CD14-positive monocyte (primary cell): ENCODE results near the gene INTS14. TPM values are rescaled to one million over a fixed set of nuclear protein-coding genes. Genes with fewer than 3 reads are reported as not detected.

ENCODE experiments used
- DNase-seq, 3 donors: peaks; one replicate each; pipeline ENCODE4 v3.0.0-alpha.2; 2011 to 2022
- H2AFZ ChIP-seq: 2 replicates; pipeline ENCODE4 v1.6.0; 2012; ENCODE audit warnings: mild to moderate bottlenecking, low read depth, low read length, inconsistent platforms; ENCODE audit not compliant: insufficient read depth, poor library complexity, severe bottlenecking
- H3K27ac ChIP-seq, 2 donors: 1 replicate in 1 of 2; 2 replicates in 1 of 2; pipeline ENCODE4 v1.5.1; 2012 to 2013; ENCODE audit warnings: low read length in 2 of 2, control low read depth in 1 of 2, inconsistent platforms in 1 of 2, low read depth in 1 of 2, mild to moderate bottlenecking in 1 of 2
- H3K27me3 ChIP-seq, 2 donors: one replicate each; pipeline versions ENCODE4 v1.6.0 to v1.6.1; 2011 to 2013; ENCODE audit warnings: low read length in 2 of 2; ENCODE audit not compliant: control insufficient read depth in 2 of 2, insufficient read depth in 2 of 2
- H3K36me3 ChIP-seq, 2 donors: replicated peaks in 1 of 2; 1 replicate in 1 of 2; 2 replicates in 1 of 2; pipeline versions ENCODE4 v1.5.1 to v1.6.1; 2012 to 2013; ENCODE audit warnings: low read length in 2 of 2, control low read depth in 1 of 2, inconsistent platforms in 1 of 2, mild to moderate bottlenecking in 1 of 2; ENCODE audit not compliant: insufficient read depth in 2 of 2, control insufficient read depth in 1 of 2
- H3K4me1 ChIP-seq, 2 donors: 1 replicate in 1 of 2; 2 replicates in 1 of 2; pipeline versions ENCODE4 v1.5.1 to v1.6.1; 2012 to 2013; ENCODE audit warnings: low read length in 2 of 2, control low read depth in 1 of 2, inconsistent platforms in 1 of 2, mild to moderate bottlenecking in 1 of 2, moderate library complexity in 1 of 2; ENCODE audit not compliant: insufficient read depth in 2 of 2, control insufficient read depth in 1 of 2
- H3K4me2 ChIP-seq: replicated peaks from 2 replicates; pipeline ENCODE3; 2012; ENCODE audit warnings: low read length, moderate library complexity, mild to moderate bottlenecking; ENCODE audit not compliant: poor library complexity, severe bottlenecking; ENCODE audit errors: extremely low read depth
- H3K4me3 ChIP-seq, 3 experiments: fragments of 200-600 bp in 1 of 3; sonication (generic) in 1 of 3; replicated peaks in 1 of 3; 1 replicate in 2 of 3; 2 replicates in 1 of 3; pipeline ENCODE4 v1.5.1; 2011 to 2013; ENCODE audit warnings: low read length in 3 of 3, mild to moderate bottlenecking in 3 of 3, control low read depth in 2 of 3, low read depth in 2 of 3, inconsistent platforms in 1 of 3, moderate library complexity in 1 of 3
- H3K79me2 ChIP-seq: 2 replicates; pipeline ENCODE4 v1.6.0; 2012; ENCODE audit warnings: mild to moderate bottlenecking, control low read depth, inconsistent platforms, low read length, moderate library complexity; ENCODE audit not compliant: insufficient read depth
- H3K9ac ChIP-seq: 2 replicates; pipeline ENCODE4 v1.6.0; 2017; ENCODE audit warnings: low read length, mild to moderate bottlenecking; ENCODE audit not compliant: insufficient read depth, poor library complexity, severe bottlenecking
- H3K9me3 ChIP-seq, 2 donors: replicated peaks in 1 of 2; 1 replicate in 1 of 2; 2 replicates in 1 of 2; pipeline versions ENCODE4 v1.5.1 to v1.6.1; 2012 to 2013; ENCODE audit warnings: low read length in 2 of 2, control low read depth in 1 of 2; ENCODE audit not compliant: control insufficient read depth in 1 of 2, insufficient read depth in 1 of 2
- H4K20me1 ChIP-seq: 2 replicates; pipeline ENCODE4 v1.6.0; 2012; ENCODE audit warnings: mild to moderate bottlenecking, low read length, control low read depth, moderate library complexity; ENCODE audit not compliant: insufficient read depth
- H3K27ac Mint-ChIP-seq, 7 donors: one replicate each; pipeline ENCODE4 v1.8.0; 2020; ENCODE audit warnings: mild to moderate bottlenecking in 7 of 7, mixed read lengths in 7 of 7, moderate library complexity in 6 of 7, inconsistent platforms in 2 of 7
- H3K27me3 Mint-ChIP-seq, 3 donors: one replicate each; pipeline ENCODE4 v1.8.0; 2021 to 2022; ENCODE audit warnings: low read depth in 3 of 3, mild to moderate bottlenecking in 3 of 3, mixed read lengths in 3 of 3, moderate library complexity in 3 of 3, inconsistent platforms in 1 of 3
- H3K36me3 Mint-ChIP-seq, 2 donors: one replicate each; pipeline ENCODE4 v1.8.0; 2020; ENCODE audit warnings: mixed read lengths in 2 of 2, inconsistent platforms in 1 of 2, mild to moderate bottlenecking in 1 of 2
- H3K4me1 Mint-ChIP-seq: one replicate; pipeline ENCODE4 v1.8.0; 2020; ENCODE audit warnings: mild to moderate bottlenecking, mixed read lengths
- H3K4me3 Mint-ChIP-seq, 2 donors: one replicate each; pipeline ENCODE4 v1.8.0; 2020; ENCODE audit warnings: mild to moderate bottlenecking in 2 of 2, mixed read lengths in 2 of 2, moderate library complexity in 1 of 2
- H3K9me3 Mint-ChIP-seq, 7 donors: one replicate each; pipeline ENCODE4 v1.8.0; 2020 to 2022; ENCODE audit warnings: mixed read lengths in 7 of 7, mild to moderate bottlenecking in 6 of 7, moderate library complexity in 6 of 7, inconsistent platforms in 2 of 7
- WGBS: methylation state at CpG from one replicate; pipeline ENCODE4 v1.1.5; 2013; ENCODE audit warnings: missing lambda C conversion rate; ENCODE audit not compliant: insufficient coverage; 5-methylcytosine and 5-hydroxymethylcytosine counted together
- intact Hi-C, 2 donors: fragments of 100-400 bp; cut with micrococcal nuclease; formaldehyde crosslinking; loops; one replicate each; pipeline versions ENCODE4 v1.15.0 to v1.15.1; 2023
- polyA plus RNA-seq, 3 donors: library from polyadenylated mRNA; depleted of rRNA in 1 of 3; unstranded in 2 of 3; stranded (reverse) in 1 of 3; fragments of 300-500 nt in 2 of 3; fragments of >200 nt in 1 of 3; fragmentation: Illumina TruSeq in 2 of 3; gene quantifications; 1 replicate in 2 of 3; 2 replicates in 1 of 3; pipeline ENCODE4 v1.2.3, GENCODE V29; 2012 to 2021
- TF ChIP-seq, protein P1 (sequence below): fragments of 200-600 bp; IDR thresholded peaks from one replicate; pipeline ENCODE4 v1.8.0; 2022; ENCODE audit warnings: antibody characterized with exemption, mild to moderate bottlenecking

INTS14 gene
- polyA plus RNA-seq, 3 donors: 10.1 to 20.3 (median 12.0) TPM

DNA sequence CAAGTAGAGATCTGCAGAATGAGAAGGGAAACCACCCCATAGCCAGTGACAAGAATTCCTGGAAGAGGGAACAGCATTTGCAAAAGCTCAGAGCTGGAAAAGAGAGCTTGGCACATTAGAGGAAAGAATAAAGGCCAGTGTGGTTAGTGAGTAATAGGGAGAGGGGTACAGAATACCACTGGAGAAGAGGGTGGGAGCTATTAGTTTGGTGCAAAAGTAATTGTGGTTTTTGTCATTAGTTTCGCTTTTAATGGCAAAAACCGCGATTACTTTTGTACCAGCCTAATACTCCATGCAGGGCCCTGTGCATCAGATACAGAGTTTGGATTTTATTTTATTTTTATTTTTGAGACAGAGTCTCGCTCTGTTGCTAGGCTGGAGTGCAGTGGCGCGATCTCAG is 20.6 kb upstream of the INTS14 start:
- H3K4me1 Mint-ChIP-seq: peaks cover 2% of the 10 kb centered on the region
- intact Hi-C loops: loop anchor here in 1 of 2 donors (10.0 kb wide), 1 partner anchor 563 kb away; no protein-coding TSS in a partner anchor

DNA sequence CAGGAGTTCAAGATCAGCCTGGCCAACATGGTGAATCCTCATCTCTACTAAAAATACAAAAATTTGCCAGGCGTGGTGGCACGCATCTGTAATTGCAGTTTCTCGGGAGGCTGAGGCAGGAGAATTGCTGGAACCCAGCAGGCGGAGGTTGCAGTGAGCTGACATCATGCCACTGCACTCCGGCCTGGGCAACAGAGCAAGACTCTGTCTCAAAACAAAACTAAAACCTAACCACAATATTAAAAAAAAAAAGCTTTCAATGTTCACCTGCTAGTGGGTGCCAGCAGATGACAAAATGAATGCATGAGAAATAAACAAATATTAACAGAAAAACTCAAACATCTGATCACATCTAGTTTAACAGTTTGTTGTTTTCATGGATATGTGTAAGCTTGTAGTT is 19.8 kb upstream of the INTS14 start:
- WGBS: 86% methylated on average over 4 of the region's 5 CpGs
- Histone ChIP-seq H3K27me3 (no peaks in the 10 kb centered on the region), H3K4me1 (no peaks in the 10 kb centered on the region), H2AFZ (no peak overlapping the region), H4K20me1 (no peaks in the 10 kb centered on the region), H3K4me2 (no peak overlapping the region), H3K9me3 (no peaks in the 10 kb centered on the region), H3K9ac (no peak overlapping the region), H3K27ac (no peak overlapping the region), H3K36me3 (no peaks in the 10 kb centered on the region), H3K79me2 (no peaks in the 10 kb centered on the region), H3K4me3 (no peak overlapping the region)
- intact Hi-C loops: loop anchor here in 1 of 2 donors (10.0 kb wide), 1 partner anchor 564 kb away; no protein-coding TSS in a partner anchor
- DNase-seq: no peak
- Mint-ChIP-seq H3K9me3 (no peaks in the 10 kb centered on the region), H3K36me3 (peaks cover 3 to 6% of the 10 kb centered on the region in 2 donors), H3K27me3 (peaks cover 0 to 2% (median 0%) of the 10 kb centered on the region in 3 donors), H3K4me3 (no peak overlapping the region), H3K27ac (no peak overlapping the region), H3K4me1 (peaks cover 2% of the 10 kb centered on the region)
- TF ChIP-seq, protein P1, sequence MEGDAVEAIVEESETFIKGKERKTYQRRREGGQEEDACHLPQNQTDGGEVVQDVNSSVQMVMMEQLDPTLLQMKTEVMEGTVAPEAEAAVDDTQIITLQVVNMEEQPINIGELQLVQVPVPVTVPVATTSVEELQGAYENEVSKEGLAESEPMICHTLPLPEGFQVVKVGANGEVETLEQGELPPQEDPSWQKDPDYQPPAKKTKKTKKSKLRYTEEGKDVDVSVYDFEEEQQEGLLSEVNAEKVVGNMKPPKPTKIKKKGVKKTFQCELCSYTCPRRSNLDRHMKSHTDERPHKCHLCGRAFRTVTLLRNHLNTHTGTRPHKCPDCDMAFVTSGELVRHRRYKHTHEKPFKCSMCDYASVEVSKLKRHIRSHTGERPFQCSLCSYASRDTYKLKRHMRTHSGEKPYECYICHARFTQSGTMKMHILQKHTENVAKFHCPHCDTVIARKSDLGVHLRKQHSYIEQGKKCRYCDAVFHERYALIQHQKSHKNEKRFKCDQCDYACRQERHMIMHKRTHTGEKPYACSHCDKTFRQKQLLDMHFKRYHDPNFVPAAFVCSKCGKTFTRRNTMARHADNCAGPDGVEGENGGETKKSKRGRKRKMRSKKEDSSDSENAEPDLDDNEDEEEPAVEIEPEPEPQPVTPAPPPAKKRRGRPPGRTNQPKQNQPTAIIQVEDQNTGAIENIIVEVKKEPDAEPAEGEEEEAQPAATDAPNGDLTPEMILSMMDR: no peak

More for the DNA sequence above, 20.6 kb upstream of the INTS14 start:
- Histone ChIP-seq H3K27ac (no peak overlapping the region), H3K79me2 (no peaks in the 10 kb centered on the region), H3K9me3 (no peaks in the 10 kb centered on the region), H2AFZ (no peak overlapping the region), H3K36me3 (no peaks in the 10 kb centered on the region), H3K4me1 (no peaks in the 10 kb centered on the region), H4K20me1 (no peaks in the 10 kb centered on the region), H3K4me2 (no peak overlapping the region), H3K9ac (no peak overlapping the region), H3K4me3 (no peak overlapping the region), H3K27me3 (no peaks in the 10 kb centered on the region)
- H3K4me3 Mint-ChIP-seq: no peak overlapping the region
- H3K27ac Mint-ChIP-seq: no peak overlapping the region
- DNase-seq: no peak
- peaks cover 0 to 2% (median 0%) of the 10 kb centered on the region in 3 donors for H3K27me3 Mint-ChIP-seq
- WGBS: 93% methylated on average over 3 of the region's 6 CpGs
- H3K36me3 Mint-ChIP-seq: peaks cover 2 to 3% of the 10 kb centered on the region in 2 donors
- TF ChIP-seq, protein P1: no peak
- H3K9me3 Mint-ChIP-seq: no peaks in the 10 kb centered on the region
